Panc1 (cell line): ENCODE data around the gene PBX2. TPM values are rescaled to one million over a fixed set of nuclear protein-coding genes. Genes with fewer than 3 reads are reported as not detected.
A peak's percentile ranks its signal among the peaks of the same experiment; 100 is the strongest.
"Not testable (repeated sequence)": the region's sequence is repeated elsewhere in the genome, so short reads cannot be mapped to it uniquely, and the experiment has no call there.

Experiments
- ATAC-seq: fragments of 200-7000 bp; cut with Tn5 transposase; 2 replicates; pipeline ENCODE4 v1.9.1; 2020; ENCODE audit warnings: mild to moderate bottlenecking, moderate library complexity
- BruUV-seq: library from RNA; stranded (reverse); fragments of 400-500 nt; replicated peaks from 2 replicates; lab custom pipeline; 2021; lab: Mats Ljungman, UMichigan
- CTCF ChIA-PET: fragments of 300-600 bp; sonication (Branson Sonifier 250); formaldehyde crosslinking; loops from one replicate; lab custom pipeline; 2022; ENCODE audit warnings: antibody characterized with exemption; lab: Charles Lee
- POLR2A ChIA-PET: fragments of 300-600 bp; sonication (Branson Sonifier 250); formaldehyde crosslinking; loops from one replicate; lab custom pipeline; 2022; ENCODE audit warnings: antibody characterized with exemption; lab: Charles Lee
- DNase-seq: peaks from one replicate; pipeline ENCODE4 v3.0.0-alpha.2; 2010; ENCODE audit warnings: low read depth, low spot score
- H3K27ac ChIP-seq: 2 replicates; pipeline ENCODE4 v1.5.1; 2011; ENCODE audit warnings: mild to moderate bottlenecking, low read length, inconsistent platforms
- H3K27me3 ChIP-seq: fragments of 200-500 bp; sonication (Bioruptor generic); 2 replicates; pipeline ENCODE4 v1.6.0; 2014; ENCODE audit warnings: low read length, inconsistent platforms; ENCODE audit not compliant: control insufficient read depth, insufficient read depth
- H3K36me3 ChIP-seq: fragments of 200-500 bp; sonication (Bioruptor generic); 2 replicates; pipeline ENCODE4 v1.5.1; 2014; ENCODE audit warnings: inconsistent platforms, mild to moderate bottlenecking, low read length, moderate library complexity; ENCODE audit not compliant: control insufficient read depth, insufficient read depth
- H3K4me1 ChIP-seq: 2 replicates; pipeline ENCODE4 v1.5.1; 2011; ENCODE audit warnings: inconsistent platforms, mild to moderate bottlenecking, low read length, moderate library complexity; ENCODE audit not compliant: control insufficient read depth, insufficient read depth
- H3K4me3 ChIP-seq, 2 experiments: 2 replicates each; pipeline ENCODE4 v1.5.1; 2011 to 2012; ENCODE audit warnings: low read depth in 2 of 2, low read length in 2 of 2, mild to moderate bottlenecking in 2 of 2, inconsistent platforms in 1 of 2, moderate library complexity in 1 of 2
- H3K9me3 ChIP-seq: fragments of 200-500 bp; sonication (Bioruptor generic); 2 replicates; pipeline ENCODE4 v1.5.1; 2014; ENCODE audit warnings: low read depth, mild to moderate bottlenecking, inconsistent platforms, low read length, moderate library complexity; ENCODE audit not compliant: control insufficient read depth, insufficient read depth
- POLR2AphosphoS5 ChIP-seq: IDR thresholded peaks from 2 replicates; pipeline ENCODE4 v1.6.1; 2012; ENCODE audit warnings: mild to moderate bottlenecking, low read depth, low read length, moderate library complexity
- SIN3A ChIP-seq: IDR thresholded peaks from 2 replicates; pipeline ENCODE4 v1.6.1; 2012; ENCODE audit warnings: low read depth, mild to moderate bottlenecking, low read length, moderate library complexity, borderline replicate concordance; ENCODE audit not compliant: insufficient read depth
- TCF7L2 ChIP-seq: IDR thresholded peaks from 2 replicates; pipeline ENCODE4 v1.6.1; 2011; ENCODE audit warnings: mild to moderate bottlenecking, low read depth, low read length, inconsistent platforms
- in situ Hi-C: cut with HindIII; loops from 2 replicates; pipeline ENCODE4 v1.10.0; 2016; ENCODE audit warnings: low sequenced_read_pairs, low pct_unique_long_range_greater_than_20kb
- intact Hi-C: fragments of 100-400 bp; cut with micrococcal nuclease; formaldehyde crosslinking; loops from one replicate; pipeline ENCODE4 v1.10.0; 2022; ENCODE audit not compliant: unreplicated experiment
- total RNA-seq: library from RNA; stranded (reverse); gene quantifications from one replicate; pipeline ENCODE4 v1.2.1, GENCODE V29; 2021; ENCODE audit not compliant: unreplicated experiment
- TF ChIP-seq, protein P1 (sequence below), 2 experiments: IDR thresholded peaks; 2 replicates each; pipeline ENCODE4 v1.6.1; 2011 to 2012; ENCODE audit warnings: low read depth in 2 of 2, control low read depth in 1 of 2, low read length in 1 of 2, mild to moderate bottlenecking in 1 of 2, moderate library complexity in 1 of 2; ENCODE audit not compliant: insufficient read depth in 1 of 2
- TF ChIP-seq, protein P2 (sequence below): fragments of 450-650 bp; IDR thresholded peaks from 2 replicates; pipeline ENCODE4 v1.5.1; 2017; ENCODE audit warnings: mild to moderate bottlenecking

Gene PBX2
- total RNA-seq, 1 experiment from 2014 or later = 76.2 TPM

DNA sequence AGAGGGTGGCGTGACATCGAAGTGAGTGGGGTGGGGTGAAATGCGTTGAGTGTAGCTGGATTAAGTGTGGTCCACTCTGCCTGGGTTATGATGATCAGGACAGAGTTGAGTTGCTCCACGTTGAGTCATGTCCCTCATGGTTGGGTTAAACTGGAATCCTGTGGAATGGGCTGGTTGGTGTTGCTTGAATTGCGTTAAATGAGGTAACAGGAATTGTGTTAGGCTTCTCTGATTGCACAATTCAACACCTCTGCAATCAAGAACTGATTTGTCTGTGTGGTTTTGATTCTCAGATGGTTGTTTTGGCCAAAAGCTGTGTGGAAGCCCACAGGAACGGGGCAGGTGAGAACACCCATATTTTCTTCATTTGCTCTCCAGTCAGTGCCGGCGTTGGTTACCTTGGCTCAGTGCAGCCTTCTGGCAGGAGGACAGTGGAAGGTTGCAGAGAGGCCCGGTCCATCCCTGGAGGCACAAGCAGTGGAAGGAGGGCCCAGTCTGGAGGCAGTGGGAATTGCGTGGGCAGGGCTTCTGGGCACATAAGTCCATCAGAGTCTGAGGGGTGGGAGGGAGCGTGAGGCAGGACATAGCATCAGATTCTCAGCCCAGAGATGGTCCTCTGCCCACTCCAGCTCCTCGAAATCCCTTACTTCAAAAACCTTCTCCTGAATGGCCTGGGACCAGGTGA lies 22.2 kb upstream of the PBX2 start:
- BruUV-seq = no TSS peak
- ATAC-seq = no peak
- H3K27me3 ChIP-seq = no peaks in the 10 kb centered on the region
- POLR2A ChIA-PET = no interaction called here
- CTCF ChIA-PET = no interaction called here
- no peak overlapping the region for H3K4me3 ChIP-seq
- TF ChIP-seq SIN3A (no peak), TCF7L2 (no peak), POLR2AphosphoS5 (no peak)
- TF ChIP-seq, protein P1, sequence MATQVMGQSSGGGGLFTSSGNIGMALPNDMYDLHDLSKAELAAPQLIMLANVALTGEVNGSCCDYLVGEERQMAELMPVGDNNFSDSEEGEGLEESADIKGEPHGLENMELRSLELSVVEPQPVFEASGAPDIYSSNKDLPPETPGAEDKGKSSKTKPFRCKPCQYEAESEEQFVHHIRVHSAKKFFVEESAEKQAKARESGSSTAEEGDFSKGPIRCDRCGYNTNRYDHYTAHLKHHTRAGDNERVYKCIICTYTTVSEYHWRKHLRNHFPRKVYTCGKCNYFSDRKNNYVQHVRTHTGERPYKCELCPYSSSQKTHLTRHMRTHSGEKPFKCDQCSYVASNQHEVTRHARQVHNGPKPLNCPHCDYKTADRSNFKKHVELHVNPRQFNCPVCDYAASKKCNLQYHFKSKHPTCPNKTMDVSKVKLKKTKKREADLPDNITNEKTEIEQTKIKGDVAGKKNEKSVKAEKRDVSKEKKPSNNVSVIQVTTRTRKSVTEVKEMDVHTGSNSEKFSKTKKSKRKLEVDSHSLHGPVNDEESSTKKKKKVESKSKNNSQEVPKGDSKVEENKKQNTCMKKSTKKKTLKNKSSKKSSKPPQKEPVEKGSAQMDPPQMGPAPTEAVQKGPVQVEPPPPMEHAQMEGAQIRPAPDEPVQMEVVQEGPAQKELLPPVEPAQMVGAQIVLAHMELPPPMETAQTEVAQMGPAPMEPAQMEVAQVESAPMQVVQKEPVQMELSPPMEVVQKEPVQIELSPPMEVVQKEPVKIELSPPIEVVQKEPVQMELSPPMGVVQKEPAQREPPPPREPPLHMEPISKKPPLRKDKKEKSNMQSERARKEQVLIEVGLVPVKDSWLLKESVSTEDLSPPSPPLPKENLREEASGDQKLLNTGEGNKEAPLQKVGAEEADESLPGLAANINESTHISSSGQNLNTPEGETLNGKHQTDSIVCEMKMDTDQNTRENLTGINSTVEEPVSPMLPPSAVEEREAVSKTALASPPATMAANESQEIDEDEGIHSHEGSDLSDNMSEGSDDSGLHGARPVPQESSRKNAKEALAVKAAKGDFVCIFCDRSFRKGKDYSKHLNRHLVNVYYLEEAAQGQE (IDR thresholded peaks at IDR 0.05; ENCODE audit: insufficient read depth in 1 of 2, low read depth in 2 of 2, low read length in 1 of 2) = no peak
- TF ChIP-seq, protein P2, sequence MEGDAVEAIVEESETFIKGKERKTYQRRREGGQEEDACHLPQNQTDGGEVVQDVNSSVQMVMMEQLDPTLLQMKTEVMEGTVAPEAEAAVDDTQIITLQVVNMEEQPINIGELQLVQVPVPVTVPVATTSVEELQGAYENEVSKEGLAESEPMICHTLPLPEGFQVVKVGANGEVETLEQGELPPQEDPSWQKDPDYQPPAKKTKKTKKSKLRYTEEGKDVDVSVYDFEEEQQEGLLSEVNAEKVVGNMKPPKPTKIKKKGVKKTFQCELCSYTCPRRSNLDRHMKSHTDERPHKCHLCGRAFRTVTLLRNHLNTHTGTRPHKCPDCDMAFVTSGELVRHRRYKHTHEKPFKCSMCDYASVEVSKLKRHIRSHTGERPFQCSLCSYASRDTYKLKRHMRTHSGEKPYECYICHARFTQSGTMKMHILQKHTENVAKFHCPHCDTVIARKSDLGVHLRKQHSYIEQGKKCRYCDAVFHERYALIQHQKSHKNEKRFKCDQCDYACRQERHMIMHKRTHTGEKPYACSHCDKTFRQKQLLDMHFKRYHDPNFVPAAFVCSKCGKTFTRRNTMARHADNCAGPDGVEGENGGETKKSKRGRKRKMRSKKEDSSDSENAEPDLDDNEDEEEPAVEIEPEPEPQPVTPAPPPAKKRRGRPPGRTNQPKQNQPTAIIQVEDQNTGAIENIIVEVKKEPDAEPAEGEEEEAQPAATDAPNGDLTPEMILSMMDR = no peak
- no peak for DNase-seq
- no peaks in the 10 kb centered on the region for H3K4me1 ChIP-seq
- intact Hi-C loops (no loop called here), in situ Hi-C loops (no loop called here)
- H3K9me3 ChIP-seq = no peaks in the 10 kb centered on the region
- no peak overlapping the region for H3K27ac ChIP-seq
- no peaks in the 10 kb centered on the region for H3K36me3 ChIP-seq

DNA sequence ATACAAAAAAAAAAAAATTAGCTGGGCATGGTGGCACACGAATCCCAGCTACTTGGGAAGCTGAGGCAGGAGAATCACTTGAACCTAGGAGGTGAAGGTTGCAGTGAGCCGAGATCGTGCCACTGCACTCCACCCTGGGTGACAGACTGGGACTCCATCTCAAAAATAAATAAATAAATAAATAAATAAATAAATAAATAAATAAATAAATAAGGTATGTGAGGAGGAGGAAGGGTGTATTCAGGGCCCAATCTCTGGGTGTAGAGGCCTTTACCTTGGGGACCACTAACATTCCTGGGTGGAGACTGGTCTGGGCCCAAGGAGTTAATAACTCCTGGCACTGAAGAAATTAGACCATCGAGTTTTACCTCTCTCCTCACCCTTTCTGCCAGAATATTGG lies 21.4 kb upstream of the PBX2 start:
- CTCF ChIA-PET, DNase-seq, H3K4me1 ChIP-seq, H3K4me3 ChIP-seq, H3K36me3 ChIP-seq, H3K9me3 ChIP-seq, POLR2A ChIA-PET, H3K27ac ChIP-seq, BruUV-seq, in situ Hi-C loops, H3K27me3 ChIP-seq, intact Hi-C loops, ATAC-seq: not testable (repeated sequence)

DNA sequence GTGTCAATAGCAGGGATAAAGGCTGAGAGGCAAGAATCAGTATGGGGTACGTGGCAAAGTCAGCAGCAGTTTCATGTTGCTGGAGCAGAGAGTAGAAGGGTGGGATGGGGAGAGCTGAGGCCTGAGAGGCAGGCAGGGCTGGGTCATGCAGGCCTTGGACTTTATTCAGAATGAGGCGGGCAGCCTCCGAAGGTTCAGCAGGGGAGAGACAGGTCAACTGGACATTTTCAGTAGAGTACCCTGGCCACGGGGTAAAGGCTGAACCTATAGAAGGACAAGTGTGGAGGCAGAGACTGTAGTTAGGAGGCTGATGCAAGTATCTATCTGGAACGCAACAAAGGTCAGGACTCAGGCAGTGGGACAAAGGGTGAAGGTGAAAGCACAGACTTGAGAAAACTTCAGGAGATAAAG lies 20.2 kb upstream of the PBX2 start:
- Histone ChIP-seq H3K4me1 (no peaks in the 10 kb centered on the region), H3K9me3 (no peaks in the 10 kb centered on the region), H3K27me3 (no peaks in the 10 kb centered on the region), H3K36me3 (no peaks in the 10 kb centered on the region), H3K4me3 (no peak overlapping the region), H3K27ac (no peak overlapping the region)
- BruUV-seq = no TSS peak
- intact Hi-C loops (no loop called here), in situ Hi-C loops (no loop called here)
- ATAC-seq (peak; percentile 44), DNase-seq (no peak)
- ChIA-PET CTCF (no interaction called here), POLR2A (no interaction called here)
- TF ChIP-seq, protein P1 (IDR thresholded peaks at IDR 0.05; ENCODE audit: insufficient read depth in 1 of 2, low read depth in 2 of 2, low read length in 1 of 2) = no peak
- TF ChIP-seq, protein P2 = no peak
- TF ChIP-seq POLR2AphosphoS5 (no peak), SIN3A (no peak), TCF7L2 (no peak)
